GM12864 (cell line): ENCODE results near the gene NEUROD6.

Experiments used
- DNase-seq: peaks from one replicate; pipeline ENCODE4 v3.0.0-alpha.2; 2011; ENCODE audit warnings: low read depth
- H3K4me3 ChIP-seq: 2 replicates; pipeline ENCODE4 v1.5.1; 2011; ENCODE audit warnings: mild to moderate bottlenecking, low read depth, low read length, control low read depth
- TF ChIP-seq, protein P1 (sequence below): IDR thresholded peaks from 2 replicates; pipeline ENCODE4 v1.5.1; 2011; ENCODE audit warnings: low read depth, mild to moderate bottlenecking, moderate library complexity, low read length, control low read depth, inconsistent platforms; ENCODE audit errors: missing control alignments

NEUROD6 gene

GRCh38 chr7:31343516-31344305 lies 3.2 kb upstream of the NEUROD6 start:
- DNase-seq, result no peak
- H3K4me3 ChIP-seq, result no peak overlapping the region
- TF ChIP-seq, protein P1, sequence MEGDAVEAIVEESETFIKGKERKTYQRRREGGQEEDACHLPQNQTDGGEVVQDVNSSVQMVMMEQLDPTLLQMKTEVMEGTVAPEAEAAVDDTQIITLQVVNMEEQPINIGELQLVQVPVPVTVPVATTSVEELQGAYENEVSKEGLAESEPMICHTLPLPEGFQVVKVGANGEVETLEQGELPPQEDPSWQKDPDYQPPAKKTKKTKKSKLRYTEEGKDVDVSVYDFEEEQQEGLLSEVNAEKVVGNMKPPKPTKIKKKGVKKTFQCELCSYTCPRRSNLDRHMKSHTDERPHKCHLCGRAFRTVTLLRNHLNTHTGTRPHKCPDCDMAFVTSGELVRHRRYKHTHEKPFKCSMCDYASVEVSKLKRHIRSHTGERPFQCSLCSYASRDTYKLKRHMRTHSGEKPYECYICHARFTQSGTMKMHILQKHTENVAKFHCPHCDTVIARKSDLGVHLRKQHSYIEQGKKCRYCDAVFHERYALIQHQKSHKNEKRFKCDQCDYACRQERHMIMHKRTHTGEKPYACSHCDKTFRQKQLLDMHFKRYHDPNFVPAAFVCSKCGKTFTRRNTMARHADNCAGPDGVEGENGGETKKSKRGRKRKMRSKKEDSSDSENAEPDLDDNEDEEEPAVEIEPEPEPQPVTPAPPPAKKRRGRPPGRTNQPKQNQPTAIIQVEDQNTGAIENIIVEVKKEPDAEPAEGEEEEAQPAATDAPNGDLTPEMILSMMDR, result no peak

DNA sequence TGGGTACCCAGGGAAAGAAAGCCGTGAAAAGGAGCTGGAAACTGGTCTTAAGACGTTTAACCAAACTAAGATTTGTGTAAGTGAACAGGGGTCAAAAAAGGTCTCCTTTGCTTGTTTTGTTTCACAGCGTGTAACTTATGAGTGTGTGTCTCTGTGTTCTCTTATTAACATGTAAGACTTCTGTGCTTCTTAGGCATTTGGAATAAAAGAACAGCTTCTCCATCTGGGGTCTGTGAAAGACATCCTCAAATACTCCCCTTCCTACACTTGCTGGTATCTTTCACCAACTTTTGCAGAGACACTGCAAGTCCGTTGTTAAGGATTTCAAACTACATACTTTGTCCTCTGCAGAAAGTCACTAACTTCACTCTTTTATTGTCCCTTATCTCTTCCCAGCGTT lies 615 bp upstream of the NEUROD6 start:
- no peak overlapping the region for H3K4me3 ChIP-seq
- no peak for DNase-seq
- TF ChIP-seq, protein P1, result no peak

- no peak overlapping the region for H3K4me3 ChIP-seq
- no peak for DNase-seq
- TF ChIP-seq, protein P1, result no peak
Measured at GRCh38 chr7:31340051-31340450, 475 bp downstream of the NEUROD6 start.

DNA sequence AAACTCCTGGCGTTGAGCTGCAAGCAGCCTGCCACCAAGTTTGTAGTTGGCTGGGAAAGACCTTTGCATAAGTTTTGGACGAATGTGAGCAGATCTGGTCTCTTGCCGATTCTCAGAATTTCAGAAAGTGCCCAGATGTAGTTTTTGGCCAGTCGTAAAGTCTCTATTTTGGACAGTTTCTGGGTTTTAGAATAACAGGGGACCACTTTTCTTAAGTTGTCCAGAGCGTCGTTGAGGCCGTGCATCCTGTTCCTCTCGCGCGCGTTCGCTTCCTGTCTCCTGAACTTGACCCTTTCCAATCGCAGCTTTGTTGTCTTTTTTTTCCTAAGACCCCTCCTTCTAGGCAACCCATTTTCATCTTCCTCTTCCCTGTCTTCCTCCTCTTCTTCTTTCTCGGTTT lies 1.8 kb downstream of the NEUROD6 start:
- no peak overlapping the region for H3K4me3 ChIP-seq
- TF ChIP-seq, protein P1, result no peak
- DNase-seq, result no peak

GRCh38 chr7:31337002-31337565 lies 3.4 kb downstream of the NEUROD6 start:
- no peak for DNase-seq
- TF ChIP-seq, protein P1, result no peak
- H3K4me3 ChIP-seq, result no peak overlapping the region

DNA sequence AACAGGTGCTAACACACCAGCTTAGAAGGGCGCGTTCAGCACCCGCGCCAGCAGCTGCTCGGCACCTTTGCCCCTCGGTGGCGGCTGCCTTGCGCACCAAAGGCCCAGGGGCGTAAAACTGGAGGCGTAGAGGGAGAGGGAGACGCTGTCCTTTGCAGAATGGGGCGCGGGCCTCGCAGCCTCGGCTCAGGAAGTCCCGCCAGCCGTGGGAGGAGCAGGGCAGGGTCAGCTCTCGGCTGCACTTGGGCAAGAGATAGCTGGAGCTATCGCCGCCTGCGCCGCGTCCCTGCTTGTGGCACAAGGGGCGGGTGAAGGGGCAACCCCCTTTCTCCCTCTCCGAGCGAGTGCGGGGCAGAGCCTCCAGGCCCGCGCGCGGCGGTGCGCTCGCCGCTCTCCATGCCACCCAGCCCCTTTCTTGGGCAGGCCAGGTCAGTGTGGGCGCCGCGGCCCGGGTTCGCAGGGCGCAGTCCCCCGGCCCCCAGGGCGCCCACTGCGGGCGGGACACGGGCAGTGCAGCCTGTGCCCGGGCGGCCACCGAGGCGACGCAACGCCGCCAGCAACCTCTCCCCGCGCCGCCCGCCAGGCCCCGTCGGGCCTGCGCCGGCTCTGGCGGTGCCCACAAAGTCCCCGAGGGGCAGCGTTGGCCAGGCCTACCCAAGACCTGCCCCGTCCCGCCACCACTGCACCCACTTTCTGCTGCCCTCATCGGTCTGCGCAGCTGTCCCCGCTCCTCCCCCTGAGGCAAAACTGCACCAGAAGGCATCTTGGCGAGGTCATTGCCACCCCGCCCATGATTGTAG lies 4.1 kb downstream of the NEUROD6 start:
- no peak overlapping the region for H3K4me3 ChIP-seq
- DNase-seq, result no peak

More for the DNA sequence above, 4.1 kb downstream of the NEUROD6 start:
- TF ChIP-seq, protein P1, result no peak
